Osteoblast (primary cell): ENCODE results near the gene MUC5B. TPM values are rescaled to one million over a fixed set of nuclear protein-coding genes. Genes with fewer than 3 reads are reported as not detected.
A peak's percentile ranks its signal among the peaks of the same experiment; 100 is the strongest.

ENCODE experiments used
- DNase-seq: peaks from one replicate; pipeline ENCODE4 v3.0.0; 2011; ENCODE audit warnings: low spot score, mixed read lengths; ENCODE audit not compliant: insufficient read length; ENCODE audit errors: missing footprints
- H2AFZ ChIP-seq: 2 replicates; pipeline ENCODE4 v1.6.0; 2011; ENCODE audit warnings: mild to moderate bottlenecking, low read length
- H3K27ac ChIP-seq: 2 replicates; pipeline ENCODE4 v1.5.1; 2011; ENCODE audit warnings: mild to moderate bottlenecking, low read depth, low read length, moderate library complexity
- H3K27me3 ChIP-seq: 2 replicates; pipeline ENCODE4 v1.6.0; 2012; ENCODE audit warnings: mild to moderate bottlenecking, control low read depth, inconsistent platforms, low read length, moderate library complexity; ENCODE audit not compliant: insufficient read depth
- H3K36me3 ChIP-seq: 2 replicates; pipeline ENCODE4 v1.5.1; 2011; ENCODE audit warnings: mild to moderate bottlenecking, low read length, control low read depth, moderate library complexity; ENCODE audit not compliant: insufficient read depth
- H3K4me1 ChIP-seq: 2 replicates; pipeline ENCODE4 v1.5.1; 2011; ENCODE audit warnings: mild to moderate bottlenecking, low read length, control low read depth, moderate library complexity; ENCODE audit not compliant: insufficient read depth
- H3K4me2 ChIP-seq: 2 replicates; pipeline ENCODE4 v1.6.0; 2011; ENCODE audit warnings: mild to moderate bottlenecking, low read length; ENCODE audit not compliant: insufficient read depth
- H3K4me3 ChIP-seq: fragments of 200-600 bp; sonication (generic); 3 replicates; pipeline ENCODE4 v1.5.1; 2012; ENCODE audit warnings: mild to moderate bottlenecking, low read length, inconsistent platforms; ENCODE audit not compliant: insufficient read depth
- H3K79me2 ChIP-seq: 2 replicates; pipeline ENCODE4 v1.6.0; 2012; ENCODE audit warnings: mild to moderate bottlenecking, low read length, control low read depth, inconsistent platforms; ENCODE audit not compliant: insufficient read depth
- H3K9me3 ChIP-seq: 2 replicates; pipeline ENCODE4 v1.5.1; 2011; ENCODE audit warnings: low read depth, low read length, control low read depth
- H4K20me1 ChIP-seq: 2 replicates; pipeline ENCODE4 v1.6.0; 2012; ENCODE audit warnings: mild to moderate bottlenecking, low read length, control low read depth; ENCODE audit not compliant: insufficient read depth
- CTCF ChIP-seq: IDR thresholded peaks from 2 replicates; pipeline ENCODE4 v1.5.1; 2011; ENCODE audit warnings: mild to moderate bottlenecking, low read depth, low read length, moderate library complexity; ENCODE audit errors: extremely low read depth
- total RNA-seq: library from RNA; depleted of rRNA; stranded (reverse); fragments of >200 nt; gene quantifications from 2 replicates; pipeline ENCODE4 v1.2.3, GENCODE V29; 2012

The MUC5B gene
- total RNA-seq, 1 donor: not detected

- no peaks in the 10 kb centered on the region for H3K27me3 ChIP-seq
- peak; percentile 76 for DNase-seq
- no peak overlapping the region for H3K27ac ChIP-seq
- H3K4me2 ChIP-seq: no peak overlapping the region
- H3K4me3 ChIP-seq: no peak overlapping the region
- no peaks in the 10 kb centered on the region for H4K20me1 ChIP-seq
- no peaks in the 10 kb centered on the region for H3K4me1 ChIP-seq
- no peaks in the 10 kb centered on the region for H3K79me2 ChIP-seq
- no peak for TF ChIP-seq CTCF
- H3K9me3 ChIP-seq: no peaks in the 10 kb centered on the region
- no peak overlapping the region for H2AFZ ChIP-seq
- H3K36me3 ChIP-seq: no peaks in the 10 kb centered on the region
Measured at GRCh38 chr11:1232021-1232882, 9.4 kb downstream of the MUC5B start.

- H2AFZ ChIP-seq: no peak overlapping the region
- no peaks in the 10 kb centered on the region for H3K9me3 ChIP-seq
- H3K4me2 ChIP-seq: no peak overlapping the region
- TF ChIP-seq CTCF: no peak
- H3K27ac ChIP-seq: no peak overlapping the region
- no peaks in the 10 kb centered on the region for H4K20me1 ChIP-seq
- H3K4me1 ChIP-seq: no peaks in the 10 kb centered on the region
- H3K4me3 ChIP-seq: no peak overlapping the region
- H3K27me3 ChIP-seq: no peaks in the 10 kb centered on the region
- peak; percentile 82 for DNase-seq
- no peaks in the 10 kb centered on the region for H3K36me3 ChIP-seq
- H3K79me2 ChIP-seq: no peaks in the 10 kb centered on the region
Measured at GRCh38 chr11:1232883-1233321, 10.0 kb downstream of the MUC5B start.

GRCh38 chr11:1233351-1234053 lies 10.6 kb downstream of the MUC5B start:
- no peaks in the 10 kb centered on the region for H3K36me3 ChIP-seq
- no peaks in the 10 kb centered on the region for H3K9me3 ChIP-seq
- no peak for TF ChIP-seq CTCF
- peak; percentile 80 for DNase-seq
- no peaks in the 10 kb centered on the region for H3K4me1 ChIP-seq
- no peak overlapping the region for H3K4me3 ChIP-seq
- H2AFZ ChIP-seq: no peak overlapping the region
- no peak overlapping the region for H3K27ac ChIP-seq
- H3K79me2 ChIP-seq: no peaks in the 10 kb centered on the region
- H4K20me1 ChIP-seq: no peaks in the 10 kb centered on the region
- no peak overlapping the region for H3K4me2 ChIP-seq
- no peaks in the 10 kb centered on the region for H3K27me3 ChIP-seq
